OCI-LY3 (cell line): ENCODE results near the gene RAB27A.

Source experiments
- H2AFZ ChIP-seq: fragments of 200-600, 300-600 bp; shearing (Covaris generic); 2 replicates; pipeline ENCODE4 v1.6.0; 2014; ENCODE audit warnings: antibody characterized with exemption, low read depth, low read length
- H3K27ac ChIP-seq: fragments of 200-600, 300-600 bp; sonication (generic); 2 replicates; pipeline ENCODE4 v1.5.1; 2014; ENCODE audit warnings: mild to moderate bottlenecking, low read length, moderate library complexity, mixed read lengths
- H3K27me3 ChIP-seq: fragments of 200-600, 300-600 bp; sonication (generic); 2 replicates; pipeline ENCODE4 v1.6.1; 2014; ENCODE audit warnings: low read depth, low read length, mixed read lengths
- H3K36me3 ChIP-seq: fragments of 200-600, 300-600 bp; sonication (generic); replicated peaks from 2 replicates; pipeline ENCODE3; 2014; ENCODE audit warnings: low read depth, low read length, mixed read lengths
- H3K4me1 ChIP-seq: fragments of 300-600, 200-600 bp; sonication (generic); 2 replicates; pipeline ENCODE4 v1.6.1; 2014; ENCODE audit warnings: low read length, mixed read lengths
- H3K4me2 ChIP-seq: fragments of 200-600, 300-600 bp; sonication (generic); 2 replicates; pipeline ENCODE4 v1.6.1; 2014; ENCODE audit warnings: low read length, mixed read lengths
- H3K4me3 ChIP-seq: fragments of 300-600, 200-600 bp; sonication (generic); 2 replicates; pipeline ENCODE4 v1.5.1; 2014; ENCODE audit warnings: antibody characterized with exemption, mild to moderate bottlenecking, low read length, moderate library complexity
- H3K79me2 ChIP-seq: fragments of 300-600, 200-600 bp; shearing (Covaris generic); 2 replicates; pipeline ENCODE4 v1.6.1; 2014; ENCODE audit warnings: mild to moderate bottlenecking, low read length, mixed read lengths
- H3K9ac ChIP-seq: fragments of 300-600, 200-600 bp; shearing (Covaris generic); 2 replicates; pipeline ENCODE4 v1.6.0; 2014; ENCODE audit warnings: mild to moderate bottlenecking, low read length, moderate library complexity
- H3K9me3 ChIP-seq: fragments of 200-600, 300-600 bp; shearing (Covaris generic); 2 replicates; pipeline ENCODE4 v1.6.1; 2014; ENCODE audit warnings: low read length, mixed read lengths; ENCODE audit not compliant: insufficient read depth
- H4K20me1 ChIP-seq: fragments of 200-600, 300-600 bp; sonication (generic); 2 replicates; pipeline ENCODE4 v1.6.1; 2016; ENCODE audit warnings: low read length, mixed read lengths; ENCODE audit not compliant: insufficient read depth
- CTCF ChIP-seq: fragments of 200-600, 300-600 bp; sonication (generic); IDR thresholded peaks from 2 replicates; pipeline ENCODE4 v1.5.1; 2014; ENCODE audit warnings: antibody characterized with exemption, low read length, low read depth
- EZH2phosphoT487 ChIP-seq: fragments of 200-600 bp; shearing (Covaris generic); IDR thresholded peaks from 2 replicates; pipeline ENCODE4 v1.6.1; 2018; ENCODE audit warnings: antibody characterized with exemption, mixed run types, low read depth

Gene RAB27A

GRCh38 chr15:55238877-55239276 is 50.7 kb downstream of the RAB27A start:
- no peaks in the 10 kb centered on the region for H3K79me2 ChIP-seq
- no peaks in the 10 kb centered on the region for H4K20me1 ChIP-seq
- H3K36me3 ChIP-seq: no peaks in the 10 kb centered on the region
- TF ChIP-seq EZH2phosphoT487: no peak
- no peak for TF ChIP-seq CTCF
- H3K4me2 ChIP-seq: no peak overlapping the region
- no peaks in the 10 kb centered on the region for H3K9me3 ChIP-seq
- no peak overlapping the region for H3K9ac ChIP-seq
- no peaks in the 10 kb centered on the region for H3K4me1 ChIP-seq
- H3K4me3 ChIP-seq: no peak overlapping the region
- no peak overlapping the region for H2AFZ ChIP-seq
- no peak overlapping the region for H3K27ac ChIP-seq
- H3K27me3 ChIP-seq: no peaks in the 10 kb centered on the region

- TF ChIP-seq EZH2phosphoT487 (no peak), CTCF (no peak)
- H3K36me3 ChIP-seq: no peaks in the 10 kb centered on the region
- no peaks in the 10 kb centered on the region for H3K4me1 ChIP-seq
- no peak overlapping the region for H3K4me3 ChIP-seq
- no peak overlapping the region for H3K4me2 ChIP-seq
- no peak overlapping the region for H3K27ac ChIP-seq
- H3K9ac ChIP-seq: no peak overlapping the region
- H3K27me3 ChIP-seq: no peaks in the 10 kb centered on the region
- no peak overlapping the region for H2AFZ ChIP-seq
- no peaks in the 10 kb centered on the region for H3K79me2 ChIP-seq
- H3K9me3 ChIP-seq: no peaks in the 10 kb centered on the region
- H4K20me1 ChIP-seq: no peaks in the 10 kb centered on the region
These were observed 52.1 kb downstream of the RAB27A start for GRCh38 chr15:55237219-55238130.

- Histone ChIP-seq H3K36me3 (no peaks in the 10 kb centered on the region), H3K27me3 (no peaks in the 10 kb centered on the region), H3K4me1 (no peaks in the 10 kb centered on the region), H3K9me3 (no peaks in the 10 kb centered on the region), H3K4me3 (no peak overlapping the region), H3K27ac (no peak overlapping the region), H3K9ac (no peak overlapping the region), H3K4me2 (no peak overlapping the region), H4K20me1 (no peaks in the 10 kb centered on the region), H3K79me2 (no peaks in the 10 kb centered on the region), H2AFZ (no peak overlapping the region)
- TF ChIP-seq EZH2phosphoT487 (no peak), CTCF (no peak)
These were observed 54.0 kb downstream of the RAB27A start for GRCh38 chr15:55235546-55236036.

- H4K20me1 ChIP-seq: no peaks in the 10 kb centered on the region
- H3K4me3 ChIP-seq: no peak overlapping the region
- no peaks in the 10 kb centered on the region for H3K9me3 ChIP-seq
- no peaks in the 10 kb centered on the region for H3K27me3 ChIP-seq
- H3K9ac ChIP-seq: no peak overlapping the region
- no peaks in the 10 kb centered on the region for H3K36me3 ChIP-seq
- TF ChIP-seq EZH2phosphoT487 (no peak), CTCF (no peak)
- no peaks in the 10 kb centered on the region for H3K4me1 ChIP-seq
- no peak overlapping the region for H2AFZ ChIP-seq
- H3K79me2 ChIP-seq: no peaks in the 10 kb centered on the region
- H3K27ac ChIP-seq: no peak overlapping the region
- H3K4me2 ChIP-seq: no peak overlapping the region
These were observed 54.9 kb downstream of the RAB27A start for GRCh38 chr15:55234800-55235104.
